HFFc6 (cell line): ENCODE results near the gene DAZAP2. TPM values are rescaled to one million over a fixed set of nuclear protein-coding genes. Genes with fewer than 3 reads are reported as not detected.
A peak's percentile ranks its signal among the peaks of the same experiment; 100 is the strongest.
"Not testable (repeated sequence)": the region's sequence is repeated elsewhere in the genome, so short reads cannot be mapped to it uniquely, and the experiment has no call there.

Experiments used
- DNase-seq: peaks from one replicate; pipeline ENCODE4 v3.0.0-alpha.2; 2018
- H3K27ac Mint-ChIP-seq: 2 replicates; pipeline ENCODE4 v1.8.0; 2020; ENCODE audit warnings: mild to moderate bottlenecking, mixed read lengths
- H3K27me3 Mint-ChIP-seq: 2 replicates; pipeline ENCODE4 v1.8.0; 2021; ENCODE audit warnings: mild to moderate bottlenecking, moderate library complexity, mixed read lengths; ENCODE audit not compliant: insufficient read depth
- H3K36me3 Mint-ChIP-seq: 2 replicates; pipeline ENCODE4 v1.8.0; 2021; ENCODE audit warnings: low read depth, mixed read lengths
- H3K4me1 Mint-ChIP-seq: 2 replicates; pipeline ENCODE4 v1.8.0; 2020; ENCODE audit warnings: low read depth, mixed read lengths
- H3K4me3 Mint-ChIP-seq: 2 replicates; pipeline ENCODE4 v1.8.0; 2020; ENCODE audit warnings: mild to moderate bottlenecking, moderate library complexity, mixed read lengths
- H3K9me3 Mint-ChIP-seq: 2 replicates; pipeline ENCODE4 v1.8.0; 2020; ENCODE audit warnings: mild to moderate bottlenecking, mixed read lengths
- CTCF ChIP-seq: fragments of 200-600 bp; sonication (generic); IDR thresholded peaks from 2 replicates; pipeline ENCODE4 v1.5.0; 2021; ENCODE audit warnings: antibody characterized with exemption, mild to moderate bottlenecking
- total RNA-seq, 6 experiments: library from RNA; stranded (reverse); fragmentation: NEBNext Ultra II Directional; extraction: Animal tissue kit (Norgen Biotek cat#: 25700); gene quantifications; 2 replicates in 1 of 6; 3 replicates in 5 of 6; pipeline ENCODE4 v1.2.3, GENCODE V29; 2021

Gene DAZAP2
- total RNA-seq, 6 experiments from 2014 or later: 84.7 to 137 (median 117) TPM

DNA sequence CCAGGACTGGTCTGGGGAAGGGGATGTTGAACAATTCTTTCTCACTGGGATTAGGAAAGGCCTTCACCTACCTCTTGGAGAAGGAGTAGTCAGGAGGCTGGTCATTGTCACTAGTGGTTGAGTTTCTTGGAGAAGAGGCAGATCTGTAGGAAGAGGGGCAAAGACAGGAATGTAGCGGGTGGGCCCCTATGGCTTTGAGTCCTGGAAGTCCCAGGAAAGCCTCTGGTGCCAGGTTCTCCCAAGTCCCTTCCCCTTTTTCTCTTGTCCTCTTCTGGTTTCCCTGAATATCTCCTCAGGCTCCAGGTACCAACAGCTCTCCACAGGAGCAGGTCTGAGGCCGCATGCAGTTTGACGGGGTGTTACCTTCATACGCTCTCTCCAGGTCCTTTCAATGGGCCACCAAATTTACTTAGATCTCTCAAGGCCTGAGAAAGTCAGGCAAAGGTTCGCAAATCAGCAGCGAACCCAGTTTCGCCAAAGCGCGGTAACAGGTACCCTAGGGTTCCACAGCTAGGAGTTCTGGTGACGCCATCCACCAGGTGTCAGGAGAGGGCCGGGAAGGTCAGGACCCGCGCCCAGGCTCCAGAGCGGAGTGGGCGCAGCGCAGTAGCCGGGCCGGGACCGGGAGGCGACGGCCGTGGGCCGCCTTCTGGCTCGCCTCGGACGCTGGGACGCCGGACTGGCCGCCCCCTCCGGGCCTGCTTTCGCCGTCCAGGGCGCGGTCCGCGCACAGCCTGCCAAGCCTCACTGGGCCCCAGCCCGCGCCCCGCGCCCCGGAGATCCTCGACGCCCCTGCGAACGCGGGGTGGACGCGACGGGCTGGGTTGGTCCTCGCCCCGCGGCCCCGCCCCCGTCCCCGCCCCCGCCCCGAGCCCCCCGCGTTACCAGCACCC, 30.8 kb downstream of the DAZAP2 start:
- peak overlapping the region; percentile 90 for H3K27ac Mint-ChIP-seq
- no peaks in the 10 kb centered on the region; the same call in 1 of the 2 replicates for H3K27me3 Mint-ChIP-seq
- peaks cover 64% of the 10 kb centered on the region for H3K4me1 Mint-ChIP-seq
- DNase-seq: no peak
- TF ChIP-seq CTCF: peak; percentile 60
- H3K4me3 Mint-ChIP-seq: peak overlapping the region; percentile 93
- H3K9me3 Mint-ChIP-seq: no peaks in the 10 kb centered on the region
- peaks cover 15% of the 10 kb centered on the region for H3K36me3 Mint-ChIP-seq

- peak; percentile 22 for DNase-seq
- peaks cover 10% of the 10 kb centered on the region for H3K36me3 Mint-ChIP-seq
- peaks cover 60% of the 10 kb centered on the region for H3K4me1 Mint-ChIP-seq
- no peaks in the 10 kb centered on the region for H3K9me3 Mint-ChIP-seq
- peak; percentile 19; the same call in 1 of the 2 replicates for TF ChIP-seq CTCF
- H3K27ac Mint-ChIP-seq: peak within 1 kb of the TSS; percentile 99
- H3K4me3 Mint-ChIP-seq: peak within 1 kb of the TSS; percentile 97
- no peaks in the 10 kb centered on the region; the same call in 1 of the 2 replicates for H3K27me3 Mint-ChIP-seq
Measured at GRCh38 chr12:51270067-51270950, 31.7 kb downstream of the DAZAP2 start, which contains the start of gene SMAGP. Gene SMAGP (minus strand): TSS chr12:51270415. CDS start chr12:51269278, 1,137 bp downstream.

DNA sequence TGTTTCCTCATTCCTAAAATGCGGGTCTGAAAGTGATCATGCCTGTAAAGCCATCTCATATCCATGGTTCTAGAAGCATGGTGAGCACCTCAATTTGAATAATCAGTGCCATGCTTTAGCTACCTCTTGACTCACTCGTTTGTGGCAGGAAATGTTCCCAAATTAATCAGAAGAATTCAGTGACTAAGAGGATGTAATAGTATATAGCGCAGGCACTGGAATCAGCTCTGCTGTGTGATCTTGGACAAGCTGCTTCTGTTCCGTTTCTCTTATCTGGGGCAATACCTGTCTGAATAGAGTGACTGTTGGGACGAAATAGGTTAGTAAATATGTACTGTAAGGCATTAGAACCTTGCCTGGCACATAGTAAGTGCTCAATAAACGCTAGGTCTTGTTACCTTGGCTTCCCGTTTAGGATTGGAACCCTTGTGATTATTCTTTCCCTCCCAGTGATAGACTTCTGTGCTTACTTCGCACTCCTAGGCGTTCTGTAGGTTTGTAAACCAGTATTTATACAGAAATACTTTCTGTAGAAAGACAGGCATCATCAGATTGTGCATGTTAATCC, 32.4 kb downstream of the DAZAP2 start:
- Mint-ChIP-seq H3K4me3 (peak overlapping the region; percentile 97), H3K36me3 (peaks cover 5% of the 10 kb centered on the region; the same call in 1 of the 2 replicates), H3K4me1 (peaks cover 52% of the 10 kb centered on the region), H3K27me3 (no peaks in the 10 kb centered on the region; the same call in 1 of the 2 replicates), H3K27ac (peak overlapping the region; percentile 99), H3K9me3 (no peaks in the 10 kb centered on the region)
- peak; percentile 89 for DNase-seq
- TF ChIP-seq CTCF: no peak

DNA sequence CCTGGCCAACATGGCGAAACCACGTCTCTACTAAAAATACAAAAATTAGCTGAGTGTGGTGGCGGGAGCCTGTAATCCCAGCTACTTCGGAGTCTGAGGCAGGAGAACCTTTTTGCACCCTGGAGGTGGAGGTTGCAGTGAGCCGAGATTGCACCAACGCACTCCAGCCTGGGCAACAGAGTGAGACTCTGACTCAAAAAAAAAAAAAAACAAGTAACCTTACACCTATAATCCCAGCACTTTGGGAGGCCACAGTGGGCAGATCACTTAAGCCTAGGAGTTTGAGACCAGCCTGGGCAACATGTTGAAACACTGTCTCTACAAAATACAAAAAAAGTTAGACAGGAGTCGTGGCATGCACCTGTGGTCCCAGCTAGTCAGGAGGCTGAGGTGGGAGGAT, 34.2 kb downstream of the DAZAP2 start:
- H3K36me3 Mint-ChIP-seq, H3K27ac Mint-ChIP-seq, H3K27me3 Mint-ChIP-seq, DNase-seq, H3K4me3 Mint-ChIP-seq, H3K9me3 Mint-ChIP-seq: not testable (repeated sequence)
- H3K4me1 Mint-ChIP-seq: peaks cover 35% of the 10 kb centered on the region

- no peak for DNase-seq
- H3K4me1 Mint-ChIP-seq: peaks cover 24% of the 10 kb centered on the region
- H3K27ac Mint-ChIP-seq: no peak overlapping the region
- H3K9me3 Mint-ChIP-seq: no peaks in the 10 kb centered on the region
- no peaks in the 10 kb centered on the region; the same call in 1 of the 2 replicates for H3K27me3 Mint-ChIP-seq
- H3K36me3 Mint-ChIP-seq: no peaks in the 10 kb centered on the region
- no peak overlapping the region for H3K4me3 Mint-ChIP-seq
- no peak for TF ChIP-seq CTCF
Measured at GRCh38 chr12:51275088-51275487, 36.5 kb downstream of the DAZAP2 start.
